GM21737 (cell line): ENCODE measurements around the gene ANKRD1.

Experiments used
- ATAC-seq: cut with Tn5 transposase; IDR thresholded peaks from one replicate; pipeline ENCODE4 v1.9.1; 2021; ENCODE audit warnings: mild to moderate bottlenecking, moderate library complexity; ENCODE audit not compliant: unreplicated experiment

ANKRD1 gene

DNA sequence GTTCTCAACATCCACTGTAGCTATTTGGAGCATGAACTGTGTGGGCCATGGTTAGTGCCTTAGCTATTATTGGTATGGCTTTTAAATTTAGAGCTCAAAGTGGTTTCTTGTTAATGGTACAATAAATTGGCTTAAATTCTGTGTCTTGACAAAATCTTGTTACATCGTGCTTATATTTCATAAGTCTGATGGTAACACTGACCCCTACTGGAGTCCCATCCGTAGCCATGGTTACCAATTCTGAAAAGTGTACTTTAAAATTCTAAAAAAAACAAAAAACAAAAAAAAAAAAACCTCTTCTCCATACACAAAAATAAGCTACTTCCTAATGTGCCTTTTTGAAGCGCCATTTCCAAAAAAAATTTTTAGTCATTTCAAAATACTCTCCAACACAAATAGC is 55.5 kb downstream of the ANKRD1 start:
- ATAC-seq = no peak

- no peak for ATAC-seq
Measured at GRCh38 chr10:90862908-90863514, 57.9 kb downstream of the ANKRD1 start.
